GM18858 (cell line): Measurements from ENCODE around the gene OXNAD1.

Source experiments
- ATAC-seq: cut with Tn5 transposase; IDR thresholded peaks from one replicate; pipeline ENCODE4 v1.9.1; 2021; ENCODE audit not compliant: unreplicated experiment

OXNAD1 gene

DNA sequence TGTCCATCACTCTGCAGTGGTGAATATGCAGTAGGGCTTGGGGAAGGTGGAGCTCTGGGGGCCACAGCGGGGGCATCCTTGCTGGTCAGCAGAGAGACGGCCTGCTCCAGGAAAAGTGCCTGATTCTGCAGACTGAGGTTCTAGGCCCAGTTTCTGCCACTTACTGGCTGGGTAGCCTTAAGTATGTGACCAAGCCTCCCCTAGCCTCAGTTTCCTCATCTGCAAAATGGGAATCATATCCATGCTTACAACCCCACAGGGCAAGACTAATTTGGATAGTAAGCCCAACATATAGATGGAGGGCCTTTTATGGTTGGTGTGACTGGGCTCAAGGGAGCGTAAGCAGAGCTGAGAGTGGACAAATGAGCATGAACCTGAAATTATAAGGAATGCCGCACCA is 60.8 kb downstream of the OXNAD1 start:
- ATAC-seq: no peak

DNA sequence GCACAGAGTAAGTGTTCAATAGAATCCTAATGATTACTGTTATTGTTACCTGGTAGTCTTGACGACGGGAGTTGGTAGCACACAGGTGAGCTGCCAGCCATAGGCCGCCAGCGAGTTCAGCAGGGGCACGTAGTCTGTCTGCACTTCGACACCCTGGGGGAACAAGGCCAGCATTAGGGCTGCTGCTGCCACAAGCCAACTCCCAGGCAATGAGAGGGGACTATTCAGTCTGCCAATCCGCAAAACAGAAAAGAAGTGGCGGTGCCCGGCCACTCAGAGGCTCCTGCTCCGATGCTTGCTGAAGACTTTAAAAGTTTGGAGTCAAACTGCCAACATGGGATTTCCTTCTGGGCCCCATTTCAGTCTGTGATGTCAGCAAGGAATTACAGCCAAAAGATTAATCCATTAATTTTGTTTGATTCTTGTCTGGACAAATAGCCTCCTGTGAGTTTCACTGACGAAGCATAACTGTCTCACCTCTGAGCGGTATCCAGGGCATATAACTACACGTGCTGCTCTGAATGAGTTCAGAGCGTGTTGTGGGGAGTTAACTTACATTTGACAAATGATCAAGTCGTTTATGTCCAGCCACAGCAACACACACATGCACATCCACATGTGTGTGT is 61.8 kb downstream of the OXNAD1 start:
- no peak for ATAC-seq

DNA sequence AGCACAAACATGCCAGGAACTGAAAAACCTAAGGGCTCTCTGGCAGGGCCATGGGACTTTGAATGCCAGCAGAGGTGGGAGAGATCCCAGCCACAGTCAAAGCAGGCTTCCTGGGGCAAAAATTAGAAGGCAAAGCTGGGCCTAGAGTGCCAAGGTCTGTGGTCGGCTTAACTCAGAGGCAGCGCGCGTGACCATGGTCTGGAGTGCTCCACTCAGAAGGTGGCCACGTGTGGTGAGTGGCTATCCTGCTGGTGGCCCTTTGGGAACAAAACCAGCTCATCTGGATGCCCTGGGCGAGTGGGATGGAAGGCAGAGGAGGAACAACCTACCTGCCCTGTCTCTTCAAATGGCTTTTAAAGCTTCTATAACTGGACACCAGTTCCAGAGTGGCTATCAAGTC is 63.1 kb downstream of the OXNAD1 start:
- ATAC-seq: no peak

DNA sequence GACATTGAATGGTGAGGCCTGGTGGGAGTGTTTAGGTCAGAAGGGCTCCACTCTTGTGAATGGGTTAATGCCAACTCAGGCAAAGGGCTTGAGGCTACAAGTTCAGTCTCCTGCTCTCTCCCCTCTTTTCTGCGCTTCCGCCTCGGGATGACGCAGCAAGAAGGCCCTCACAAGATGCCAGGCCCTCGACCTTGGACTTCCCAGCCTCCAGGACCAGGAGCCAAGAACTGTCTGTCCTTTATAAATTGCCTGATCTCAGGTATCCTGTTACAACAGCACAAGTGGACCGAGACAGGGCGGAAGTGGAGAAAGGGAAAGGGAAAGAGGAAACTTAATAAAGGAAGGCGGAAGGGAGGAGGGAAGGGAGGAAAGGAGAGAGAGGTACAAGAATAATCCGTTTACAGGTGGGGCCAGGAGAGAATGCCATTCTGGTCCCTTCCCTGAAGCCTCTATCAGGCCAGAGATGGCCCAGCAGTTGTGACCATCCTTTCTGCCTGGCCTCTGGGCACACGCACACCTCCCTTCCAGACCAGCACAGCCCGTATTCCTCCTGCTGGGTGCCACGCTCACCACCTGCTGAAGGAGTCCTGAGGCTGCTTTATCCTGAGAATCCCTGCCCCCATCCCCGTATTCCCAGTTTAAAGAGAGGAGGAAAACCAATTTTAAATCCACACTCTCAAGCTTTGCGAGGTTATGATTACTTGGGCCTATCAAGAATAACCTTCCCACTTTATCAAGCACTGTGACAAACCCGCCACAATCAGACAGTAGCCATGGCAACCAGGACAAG is 64.2 kb downstream of the OXNAD1 start:
- no peak for ATAC-seq

DNA sequence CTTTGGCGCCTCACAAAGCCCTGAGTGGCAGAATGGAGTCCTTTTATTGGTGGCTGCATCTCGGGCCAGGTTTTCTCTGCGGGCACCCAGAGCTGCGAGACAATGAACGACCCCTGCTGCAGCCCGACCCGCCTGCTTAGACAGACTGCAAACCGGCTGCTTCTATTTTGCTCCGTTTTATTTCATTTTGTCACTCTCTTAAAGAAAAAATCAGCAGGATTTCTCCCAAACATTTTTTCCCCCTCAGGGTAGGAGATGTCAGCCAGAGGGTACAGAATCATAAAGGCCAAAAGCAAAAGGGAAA is 64.8 kb downstream of the OXNAD1 start:
- ATAC-seq: no peak

DNA sequence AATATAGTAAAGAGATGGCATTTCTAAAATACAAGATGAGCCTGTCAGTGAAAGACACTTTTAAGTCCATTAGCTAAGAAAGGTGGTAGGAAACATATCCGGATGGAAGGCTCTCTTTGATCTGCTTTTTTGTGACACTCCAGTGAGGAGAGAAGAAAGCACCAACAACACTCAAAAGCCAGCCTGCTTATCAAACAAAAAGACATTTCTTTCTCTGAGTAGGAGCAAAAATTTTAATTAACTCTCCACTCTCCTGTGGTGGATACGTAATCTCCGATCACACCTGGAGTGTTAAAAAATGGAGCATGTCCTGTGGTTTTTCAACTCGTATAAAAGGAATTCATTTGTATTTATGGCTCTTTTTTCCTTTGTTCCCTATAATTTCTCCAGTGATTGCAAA is 65.3 kb downstream of the OXNAD1 start:
- ATAC-seq: no peak

DNA sequence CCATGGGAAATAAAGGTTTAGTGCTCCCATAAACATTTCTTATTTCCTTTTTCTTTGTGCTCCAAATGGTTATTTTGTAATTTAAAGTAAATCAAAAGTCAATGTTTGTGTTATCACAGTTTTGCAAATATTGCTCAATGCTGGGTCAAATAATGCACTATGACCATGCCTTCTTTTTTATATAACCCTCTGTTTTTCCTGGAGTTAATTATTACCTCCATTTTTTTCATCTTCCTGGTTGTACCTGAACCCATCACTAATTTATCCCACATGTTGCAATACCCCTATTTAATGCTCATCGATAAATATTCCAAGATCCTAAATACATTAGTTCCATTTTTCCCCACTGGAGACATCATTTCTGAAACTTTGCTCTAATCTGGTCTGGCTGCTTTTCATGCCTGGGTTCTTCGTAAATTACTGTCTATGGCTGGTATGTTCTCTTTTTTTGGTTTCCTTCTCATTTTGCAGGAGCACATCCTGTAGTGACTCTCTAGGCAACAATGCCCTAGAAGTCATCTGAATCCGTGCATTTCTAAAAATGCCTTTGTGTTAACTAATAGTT is 66.4 kb downstream of the OXNAD1 start:
- no peak for ATAC-seq

DNA sequence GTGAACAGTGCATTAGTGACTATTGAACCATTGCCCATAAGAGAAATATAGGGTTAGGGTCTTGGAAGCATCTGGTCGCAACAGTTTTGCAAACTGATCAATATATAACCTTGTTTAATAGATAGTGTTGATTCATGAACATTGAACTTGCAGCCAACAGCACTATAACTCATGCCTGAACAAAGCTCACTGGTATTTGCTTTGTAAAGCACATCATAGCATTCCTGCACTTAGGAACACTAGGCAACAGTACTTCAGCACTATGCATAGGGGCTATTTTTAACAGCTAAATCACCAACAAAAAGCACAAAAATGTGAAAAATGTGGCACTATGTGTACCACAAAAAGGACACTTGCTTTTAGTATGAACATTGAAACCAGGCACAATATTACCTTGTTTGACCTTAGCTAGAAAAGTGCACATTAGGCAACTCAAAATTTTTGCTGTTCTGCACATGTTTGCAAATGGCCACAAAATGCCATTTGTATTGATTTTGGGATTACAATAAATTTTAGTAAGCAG is 68.0 kb downstream of the OXNAD1 start:
- ATAC-seq: no peak

DNA sequence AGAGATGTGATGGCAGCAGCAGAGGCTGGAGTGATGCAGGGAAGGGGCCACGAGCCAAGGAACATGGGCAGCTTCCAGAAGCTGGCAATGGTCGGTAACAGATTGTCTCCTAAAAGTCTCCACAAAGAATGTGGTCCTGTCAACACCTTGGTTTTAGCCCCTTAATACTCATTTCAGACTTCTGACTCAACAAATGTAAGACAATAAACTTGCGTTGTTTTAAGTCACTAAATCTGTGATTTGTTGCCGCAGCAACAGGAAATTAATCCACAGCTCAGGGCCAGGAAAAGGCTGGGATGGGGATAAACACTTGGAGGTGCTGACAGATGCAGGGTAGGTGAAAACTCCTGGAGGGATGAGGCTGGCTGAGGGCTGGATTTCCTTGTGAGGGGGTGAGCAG is 69.9 kb downstream of the OXNAD1 start:
- ATAC-seq: no peak

DNA sequence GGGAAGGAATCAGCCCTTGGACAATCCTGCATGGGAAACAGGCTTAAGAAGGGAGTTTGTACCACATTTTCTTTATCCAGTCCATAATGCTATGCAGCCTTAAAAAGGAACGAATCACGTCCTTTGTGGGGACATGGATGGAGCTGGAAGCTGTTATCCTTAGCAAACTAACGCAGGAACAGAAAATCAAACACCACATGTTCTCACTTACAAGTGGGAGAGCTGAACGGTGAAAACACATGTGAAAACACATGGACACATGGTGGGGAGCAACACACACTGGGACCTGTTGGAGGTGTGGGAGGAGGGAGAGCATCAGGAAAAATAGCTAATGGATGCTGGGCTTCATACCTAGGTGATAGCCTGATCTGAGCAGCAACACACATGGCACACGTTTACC is 70.3 kb downstream of the OXNAD1 start:
- ATAC-seq: no peak

DNA sequence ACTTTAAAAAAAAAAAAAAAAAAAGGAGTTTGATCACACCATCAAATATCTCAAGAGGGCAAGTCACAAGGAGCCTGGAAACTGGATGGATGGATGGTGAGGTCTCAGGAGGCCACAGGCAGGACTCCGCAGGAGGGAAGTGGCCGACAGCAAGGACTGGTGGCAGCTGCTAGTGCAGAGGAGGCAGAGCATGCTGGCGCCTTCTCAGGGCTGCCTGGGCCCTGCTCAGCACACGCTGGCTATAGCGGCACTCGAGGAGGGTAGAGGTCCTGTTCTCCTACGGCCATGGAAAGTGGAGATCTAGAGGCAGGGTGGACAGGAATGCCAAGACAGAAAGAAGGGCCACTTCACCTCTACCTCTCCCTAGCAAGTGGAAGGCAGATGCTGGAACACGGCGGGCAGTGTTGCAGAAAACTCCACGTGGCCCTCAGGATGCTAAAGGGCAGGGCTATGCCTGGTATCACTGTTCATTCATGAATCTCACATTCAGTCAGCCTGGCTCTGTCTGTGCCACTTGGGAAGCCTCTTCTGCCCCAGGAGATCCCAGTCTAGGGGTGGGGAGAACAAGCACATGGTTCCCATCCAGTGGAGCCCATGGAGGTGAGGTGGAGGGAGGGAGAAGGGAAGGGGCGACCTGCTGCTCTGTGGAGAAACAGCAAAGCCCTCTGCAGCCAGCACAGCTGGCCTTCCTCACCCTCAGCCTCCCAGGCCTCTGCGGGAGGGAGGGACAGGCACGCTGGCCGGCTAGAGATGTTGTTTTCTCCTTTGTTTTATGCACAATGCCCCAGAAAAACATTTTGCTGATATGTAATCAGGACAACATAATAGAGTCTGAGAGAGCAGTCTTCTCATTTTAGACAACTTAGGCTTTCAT is 71.0 kb downstream of the OXNAD1 start:
- no peak for ATAC-seq

DNA sequence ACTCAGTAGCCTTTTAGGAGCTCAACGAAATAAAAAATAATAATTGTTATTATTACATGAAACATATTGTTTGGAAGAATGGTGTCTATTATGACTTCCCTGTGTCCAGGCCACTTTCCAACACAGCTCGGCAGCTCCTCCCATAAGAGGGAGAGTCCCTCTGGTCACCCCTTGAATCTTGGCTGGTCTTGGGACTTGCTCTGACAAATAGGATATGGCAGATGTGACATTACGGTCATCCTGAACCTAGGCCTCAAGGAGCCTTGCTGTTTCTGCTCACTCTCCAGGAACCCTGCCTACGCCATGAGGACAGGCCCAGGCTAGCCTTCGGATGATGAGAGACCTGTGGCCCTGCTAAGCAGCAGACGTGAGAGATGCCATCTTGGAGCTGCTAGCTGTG is 71.8 kb downstream of the OXNAD1 start:
- no peak for ATAC-seq

DNA sequence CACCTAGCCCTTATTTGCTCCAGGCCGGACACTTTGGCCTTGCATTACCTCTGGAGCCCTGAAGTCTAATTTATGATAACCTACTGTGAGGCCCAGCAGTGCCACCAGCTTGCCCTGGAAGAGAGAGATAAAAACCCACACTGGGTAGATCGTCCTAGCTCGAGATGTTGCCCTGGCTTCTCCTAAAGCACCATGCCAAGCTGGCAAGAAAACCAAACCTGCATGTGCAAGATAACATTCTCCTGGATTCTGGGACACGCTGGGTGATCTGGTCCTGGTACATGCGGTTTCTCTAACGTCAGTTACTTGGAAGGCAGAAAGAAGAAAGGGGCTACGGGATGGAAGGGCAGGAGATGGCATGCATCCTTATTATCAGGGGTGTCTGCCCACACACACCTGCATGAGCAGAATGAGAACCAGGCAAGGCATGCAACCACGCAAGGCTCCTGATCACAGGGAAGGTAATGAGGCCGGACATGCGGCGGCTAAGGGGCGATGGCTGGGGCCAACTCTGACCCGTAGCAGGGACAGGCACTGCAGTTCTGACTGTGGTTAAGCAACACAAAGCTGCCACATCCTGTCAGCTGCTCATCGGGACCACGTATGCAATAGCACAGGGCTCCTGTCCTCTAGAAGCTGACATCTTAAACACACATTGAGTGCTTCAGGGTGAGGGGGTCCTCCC is 73.0 kb downstream of the OXNAD1 start:
- peak; percentile 38 for ATAC-seq

DNA sequence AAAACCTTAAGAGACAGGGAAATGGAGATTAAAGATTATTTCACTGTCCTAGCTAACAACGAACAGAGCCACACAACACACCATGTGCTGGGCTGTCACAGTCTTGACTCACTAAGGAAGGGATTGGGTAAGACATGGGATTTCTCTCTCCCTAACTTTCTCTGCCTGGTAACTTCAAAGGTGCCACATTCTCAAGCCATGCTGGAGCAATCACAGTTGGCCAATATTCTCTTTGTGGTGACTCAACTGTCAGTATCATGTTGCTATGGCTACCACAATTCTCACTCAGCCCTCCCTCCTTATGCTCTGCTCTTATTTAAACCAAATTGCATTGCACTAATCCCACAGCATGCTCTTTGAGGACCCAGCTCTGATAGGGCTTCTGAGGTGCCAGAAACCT is 74.0 kb downstream of the OXNAD1 start:
- ATAC-seq: peak; percentile 45

DNA sequence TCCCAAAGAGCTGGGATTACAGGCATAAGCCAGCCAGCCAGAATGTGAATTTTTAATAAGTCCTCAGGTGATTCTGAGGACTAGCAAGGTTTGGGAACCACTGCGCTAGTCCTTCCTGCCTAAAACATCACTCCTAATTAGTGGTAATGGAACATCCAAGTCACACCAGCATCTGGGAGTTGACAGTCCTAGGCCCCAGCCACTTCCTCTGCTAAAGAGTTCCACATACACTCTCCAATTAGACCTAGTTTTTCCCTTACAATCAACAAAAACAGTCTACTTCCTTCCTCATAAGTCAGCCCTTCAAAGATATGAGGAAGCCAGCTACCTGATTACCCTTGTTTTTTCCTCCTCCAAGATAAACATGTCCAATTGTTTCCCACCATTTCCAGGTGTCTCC is 78.1 kb downstream of the OXNAD1 start:
- no peak for ATAC-seq

DNA sequence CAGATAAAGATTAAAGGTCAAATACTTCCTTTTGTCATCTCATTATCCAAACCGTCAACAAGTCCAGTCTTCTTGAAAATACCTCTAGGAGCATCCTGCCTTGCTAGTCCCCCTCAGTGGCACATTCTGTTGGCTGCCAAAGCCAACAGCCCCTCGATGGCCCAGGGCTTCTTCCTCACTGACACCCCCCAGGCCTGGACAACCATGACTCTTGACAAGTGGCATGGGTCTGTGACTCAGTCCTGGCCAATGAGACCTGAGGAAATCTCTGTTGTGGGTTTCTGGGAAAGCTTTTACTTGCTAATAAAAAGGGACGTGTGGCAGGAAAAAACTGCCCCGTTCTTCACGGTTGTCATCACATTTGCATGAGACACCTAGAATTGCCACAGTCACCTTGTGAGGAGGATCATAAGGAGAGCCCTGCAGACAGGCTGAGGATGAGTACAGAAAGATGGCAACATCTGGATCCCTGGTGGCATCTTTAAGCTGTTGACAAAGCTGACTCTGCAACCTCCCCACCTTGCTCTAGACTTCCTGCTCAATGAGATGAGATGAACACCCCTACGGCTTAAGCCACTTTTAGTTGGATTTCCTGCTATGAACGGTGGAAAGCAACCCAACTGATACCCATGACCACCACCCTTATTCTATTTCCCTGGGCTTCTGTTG is 81.5 kb downstream of the OXNAD1 start:
- no peak for ATAC-seq

DNA sequence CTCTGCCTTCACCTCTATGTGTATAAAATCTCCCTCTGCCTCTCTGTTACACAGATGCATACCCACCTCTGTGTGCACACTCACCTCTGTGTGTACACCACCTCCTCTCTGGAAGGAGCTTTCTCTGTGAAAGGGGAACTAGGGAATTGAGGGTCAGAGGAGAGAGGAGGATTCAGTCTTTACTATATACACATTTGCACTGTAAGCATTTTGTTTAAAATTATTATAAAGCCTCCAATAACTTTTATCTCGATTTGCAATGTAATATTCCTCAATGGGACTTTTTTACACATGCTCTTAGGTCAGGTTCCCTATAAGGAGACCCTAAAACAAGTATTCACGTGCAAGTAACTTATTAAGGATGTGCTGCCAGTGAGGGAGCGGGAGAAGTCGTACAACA is 82.5 kb downstream of the OXNAD1 start:
- ATAC-seq: no peak

DNA sequence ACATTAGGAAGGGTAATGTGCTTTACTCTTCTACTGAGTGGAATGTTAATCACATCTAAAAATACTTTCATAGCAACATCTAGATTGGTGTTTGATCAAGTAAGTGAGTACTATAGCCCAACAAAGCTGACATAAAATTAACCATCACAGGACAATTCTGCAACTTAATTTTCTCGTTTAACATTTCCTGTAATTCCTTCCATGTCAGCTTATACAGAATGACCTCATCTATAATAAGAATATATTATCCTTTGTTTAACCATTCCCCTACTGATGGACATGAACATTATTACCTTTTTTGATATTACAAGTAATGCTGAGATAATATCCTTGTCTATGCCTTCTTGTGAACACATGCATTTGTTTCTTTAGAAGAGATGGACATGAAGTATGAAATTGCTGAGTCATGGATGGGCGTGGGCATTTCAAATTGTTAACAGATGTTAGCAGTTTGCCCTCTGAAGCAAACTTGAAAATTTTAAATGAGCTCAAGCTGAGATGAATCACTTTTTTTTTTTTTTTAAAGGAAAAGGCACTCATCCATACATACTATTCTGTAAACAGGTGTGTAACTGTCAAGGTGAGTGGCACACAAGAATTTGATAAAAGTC is 85.1 kb downstream of the OXNAD1 start:
- no peak for ATAC-seq

DNA sequence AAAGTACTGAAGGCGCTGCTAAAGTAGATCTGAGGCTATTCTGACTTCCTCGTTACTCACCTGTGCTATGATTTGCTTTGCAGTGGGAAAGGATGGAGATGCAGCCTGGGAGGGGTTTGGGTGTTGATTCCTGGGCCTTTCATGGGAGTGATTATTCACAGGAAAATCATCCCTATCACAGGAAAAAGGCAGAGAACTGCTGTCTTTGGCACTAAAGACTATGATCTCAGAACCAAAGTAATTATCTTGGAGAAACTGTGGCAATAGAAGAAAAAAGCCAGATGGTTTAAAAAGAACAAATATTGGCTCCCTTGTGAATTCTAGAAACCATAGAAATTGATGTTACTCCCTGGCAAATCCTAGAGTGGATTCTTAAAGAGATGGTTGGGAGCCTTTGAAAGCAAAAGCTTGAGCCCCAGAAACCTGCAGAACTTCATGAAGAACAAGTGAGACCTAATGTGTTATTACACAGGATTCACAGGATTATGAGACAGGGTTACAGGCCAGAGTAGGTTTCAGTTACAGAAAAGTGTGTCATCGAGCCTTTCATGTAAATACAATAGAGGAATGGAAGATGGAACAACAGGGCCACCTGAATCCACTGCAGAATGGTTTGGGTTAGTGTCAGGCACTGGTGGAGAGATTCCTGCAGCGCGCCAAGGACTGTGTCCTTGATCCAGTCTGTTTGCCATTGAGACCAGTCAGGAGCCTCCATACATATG is 85.7 kb downstream of the OXNAD1 start:
- no peak for ATAC-seq
